Left ventricle myocardium inferior (tissue), 1 donor: ENCODE measurements around the gene KCNK10. TPM values are rescaled to one million over a fixed set of nuclear protein-coding genes. Genes with fewer than 3 reads are reported as not detected.

Source experiments
- DNase-seq: peaks from one replicate; pipeline ENCODE4 v3.0.0-alpha.2; 2020
- H3K27ac ChIP-seq: fragments of 200-600 bp; replicated peaks from 2 replicates; pipeline ENCODE4 v1.8.0; 2021
- H3K27me3 ChIP-seq: fragments of 200-600 bp; 2 replicates; pipeline ENCODE4 v1.8.0; 2021; ENCODE audit warnings: low read depth
- H3K36me3 ChIP-seq: fragments of 200-600 bp; 2 replicates; pipeline ENCODE4 v1.8.0; 2021
- H3K4me1 ChIP-seq: fragments of 200-600 bp; 2 replicates; pipeline ENCODE4 v1.8.0; 2021
- H3K4me3 ChIP-seq: fragments of 200-600 bp; 2 replicates; pipeline ENCODE4 v1.8.0; 2021; ENCODE audit warnings: mild to moderate bottlenecking, moderate library complexity
- H3K9me3 ChIP-seq: fragments of 200-600 bp; replicated peaks from 2 replicates; pipeline ENCODE4 v1.8.0; 2021
- intact Hi-C: fragments of 100-400 bp; cut with micrococcal nuclease; formaldehyde crosslinking; loops from one replicate; pipeline ENCODE4 v1.11.0; 2022
- total RNA-seq: library from RNA; stranded (reverse); fragmentation: NEBNext Ultra II Directional; extraction: Animal tissue kit (Norgen Biotek cat#: 25700); gene quantifications from one replicate; pipeline ENCODE4 v1.2.1, GENCODE V29; 2021
- TF ChIP-seq, protein P1 (sequence below): fragments of 200-600 bp; IDR thresholded peaks from 2 replicates; pipeline ENCODE4 v1.8.0; 2021; ENCODE audit warnings: antibody characterized with exemption, mild to moderate bottlenecking, borderline replicate concordance
- donor health status: DM: no; HTN: yes; CAD: no; lungs with severe emphysema.

Gene KCNK10
- total RNA-seq, 1 donor from 2014 or later, result not detected

DNA sequence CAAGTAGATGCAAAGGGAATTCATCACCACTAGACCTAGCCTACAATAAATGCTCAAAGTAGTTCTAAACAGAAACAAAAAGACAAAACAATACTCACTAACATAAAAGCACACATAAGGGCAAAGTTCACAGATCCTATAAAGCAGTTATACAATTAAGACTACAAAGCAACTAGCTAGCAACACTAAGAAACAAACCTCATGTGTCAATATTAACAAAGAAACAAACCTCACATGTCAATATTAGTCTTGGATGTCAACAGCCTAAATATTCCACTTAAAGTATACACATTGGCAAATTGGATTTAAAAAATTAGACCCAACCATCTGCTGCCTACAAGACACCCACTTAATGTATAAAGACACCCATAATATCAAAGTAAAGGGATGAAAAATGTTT lies 152.7 kb downstream of the KCNK10 start:
- Histone ChIP-seq H3K27me3 (peaks cover 28% of the 10 kb centered on the region), H3K4me3 (no peak overlapping the region), H3K9me3 (peaks cover 7% of the 10 kb centered on the region), H3K27ac (no peak overlapping the region), H3K4me1 (no peaks in the 10 kb centered on the region), H3K36me3 (no peaks in the 10 kb centered on the region)
- DNase-seq, result no peak
- intact Hi-C loops, result no loop called here
- TF ChIP-seq, protein P1, sequence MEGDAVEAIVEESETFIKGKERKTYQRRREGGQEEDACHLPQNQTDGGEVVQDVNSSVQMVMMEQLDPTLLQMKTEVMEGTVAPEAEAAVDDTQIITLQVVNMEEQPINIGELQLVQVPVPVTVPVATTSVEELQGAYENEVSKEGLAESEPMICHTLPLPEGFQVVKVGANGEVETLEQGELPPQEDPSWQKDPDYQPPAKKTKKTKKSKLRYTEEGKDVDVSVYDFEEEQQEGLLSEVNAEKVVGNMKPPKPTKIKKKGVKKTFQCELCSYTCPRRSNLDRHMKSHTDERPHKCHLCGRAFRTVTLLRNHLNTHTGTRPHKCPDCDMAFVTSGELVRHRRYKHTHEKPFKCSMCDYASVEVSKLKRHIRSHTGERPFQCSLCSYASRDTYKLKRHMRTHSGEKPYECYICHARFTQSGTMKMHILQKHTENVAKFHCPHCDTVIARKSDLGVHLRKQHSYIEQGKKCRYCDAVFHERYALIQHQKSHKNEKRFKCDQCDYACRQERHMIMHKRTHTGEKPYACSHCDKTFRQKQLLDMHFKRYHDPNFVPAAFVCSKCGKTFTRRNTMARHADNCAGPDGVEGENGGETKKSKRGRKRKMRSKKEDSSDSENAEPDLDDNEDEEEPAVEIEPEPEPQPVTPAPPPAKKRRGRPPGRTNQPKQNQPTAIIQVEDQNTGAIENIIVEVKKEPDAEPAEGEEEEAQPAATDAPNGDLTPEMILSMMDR, result no peak

DNA sequence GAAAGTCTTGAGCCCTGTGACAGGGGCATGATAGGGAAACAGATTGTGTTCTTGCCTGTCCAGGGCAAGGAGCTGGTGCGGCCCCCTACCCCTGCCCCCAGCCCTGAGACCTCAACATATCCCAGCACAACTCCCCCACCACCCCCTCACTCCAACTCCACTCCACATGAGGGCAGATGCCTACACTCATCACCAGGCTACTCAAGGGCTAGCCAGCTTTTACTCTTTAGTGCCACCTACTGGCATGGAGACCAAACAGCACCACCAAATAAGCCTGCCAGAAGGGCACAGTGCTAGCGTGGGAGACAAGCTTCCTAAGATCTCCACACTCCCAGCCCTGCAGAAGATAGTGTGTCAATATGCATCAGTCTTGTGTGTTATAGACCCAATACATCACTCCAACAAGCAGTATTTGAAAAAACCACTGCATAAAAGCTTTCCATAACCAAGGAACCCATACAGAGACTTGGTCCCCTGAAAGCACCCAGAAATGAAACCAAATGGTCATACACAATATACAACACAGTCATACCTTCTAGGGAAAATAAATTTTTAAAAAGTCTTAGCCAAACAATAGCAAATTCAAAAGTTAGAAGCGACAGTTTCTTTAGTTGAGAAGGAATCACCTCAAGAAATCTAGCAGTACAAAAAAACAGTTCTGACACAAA lies 154.4 kb downstream of the KCNK10 start:
- H3K9me3 ChIP-seq, result peaks cover 7% of the 10 kb centered on the region
- no peaks in the 10 kb centered on the region for H3K36me3 ChIP-seq
- H3K27ac ChIP-seq, result no peak overlapping the region
- TF ChIP-seq, protein P1, result peak; percentile 73
- intact Hi-C loops, result loop anchor here (10.0 kb wide), 2 partner anchors 154 to 224 kb away; no protein-coding TSS in a partner anchor
- no peaks in the 10 kb centered on the region for H3K4me1 ChIP-seq
- H3K4me3 ChIP-seq, result no peak overlapping the region
- no peak for DNase-seq
- H3K27me3 ChIP-seq, result peaks cover 39% of the 10 kb centered on the region

DNA sequence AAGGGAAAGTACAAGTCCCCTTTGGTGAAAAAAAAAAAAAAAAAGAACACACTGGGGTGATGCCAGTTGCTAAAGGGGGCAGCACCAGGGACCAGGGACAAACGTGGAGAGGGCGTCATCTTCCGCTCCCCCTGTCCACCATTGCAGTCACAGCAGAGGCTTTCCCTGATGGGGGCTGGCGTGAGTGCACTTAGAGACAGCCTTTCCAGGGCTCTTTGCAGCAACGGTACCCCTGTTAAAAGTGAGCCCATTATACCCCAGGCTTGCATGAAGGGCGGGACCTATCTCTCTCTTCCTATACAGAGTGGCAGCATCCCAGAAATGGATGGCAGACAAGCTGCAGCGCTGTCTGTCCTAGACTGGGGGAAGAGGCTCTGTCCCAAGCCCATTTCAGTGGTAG lies 155.0 kb downstream of the KCNK10 start:
- intact Hi-C loops, result loop anchor here (10.0 kb wide), 2 partner anchors 153 to 223 kb away; no protein-coding TSS in a partner anchor
- no peak for DNase-seq
- Histone ChIP-seq H3K27me3 (peaks cover 44% of the 10 kb centered on the region), H3K4me1 (no peaks in the 10 kb centered on the region), H3K4me3 (no peak overlapping the region), H3K27ac (no peak overlapping the region), H3K9me3 (peaks cover 7% of the 10 kb centered on the region), H3K36me3 (no peaks in the 10 kb centered on the region)
- TF ChIP-seq, protein P1, result no peak

DNA sequence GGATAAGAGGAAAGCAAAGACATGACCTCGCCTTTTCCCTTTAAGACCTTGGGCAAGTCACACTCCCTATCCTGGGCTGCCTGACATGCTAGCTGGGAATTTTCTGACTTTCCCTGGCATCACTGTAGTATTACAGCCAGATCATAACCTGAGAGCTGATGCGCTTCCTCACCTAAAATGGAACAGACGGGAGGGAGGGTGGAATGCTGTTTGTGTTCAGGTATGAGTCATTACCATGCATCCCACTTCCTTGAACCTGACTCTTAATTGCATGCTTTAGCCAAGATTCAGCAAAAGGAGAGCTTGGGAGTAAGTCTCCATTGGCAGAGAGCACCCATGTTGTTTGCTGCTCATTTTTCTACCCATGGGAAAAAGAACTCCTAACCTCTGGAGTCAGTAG lies 156.5 kb downstream of the KCNK10 start:
- no peak overlapping the region for H3K27ac ChIP-seq
- peaks cover 54% of the 10 kb centered on the region for H3K27me3 ChIP-seq
- DNase-seq, result no peak
- TF ChIP-seq, protein P1, result no peak
- no peaks in the 10 kb centered on the region for H3K36me3 ChIP-seq
- intact Hi-C loops, result loop anchor here (10.0 kb wide), 2 partner anchors 152 to 222 kb away; no protein-coding TSS in a partner anchor
- H3K9me3 ChIP-seq, result peaks cover 7% of the 10 kb centered on the region
- H3K4me1 ChIP-seq, result no peaks in the 10 kb centered on the region
- H3K4me3 ChIP-seq, result no peak overlapping the region

DNA sequence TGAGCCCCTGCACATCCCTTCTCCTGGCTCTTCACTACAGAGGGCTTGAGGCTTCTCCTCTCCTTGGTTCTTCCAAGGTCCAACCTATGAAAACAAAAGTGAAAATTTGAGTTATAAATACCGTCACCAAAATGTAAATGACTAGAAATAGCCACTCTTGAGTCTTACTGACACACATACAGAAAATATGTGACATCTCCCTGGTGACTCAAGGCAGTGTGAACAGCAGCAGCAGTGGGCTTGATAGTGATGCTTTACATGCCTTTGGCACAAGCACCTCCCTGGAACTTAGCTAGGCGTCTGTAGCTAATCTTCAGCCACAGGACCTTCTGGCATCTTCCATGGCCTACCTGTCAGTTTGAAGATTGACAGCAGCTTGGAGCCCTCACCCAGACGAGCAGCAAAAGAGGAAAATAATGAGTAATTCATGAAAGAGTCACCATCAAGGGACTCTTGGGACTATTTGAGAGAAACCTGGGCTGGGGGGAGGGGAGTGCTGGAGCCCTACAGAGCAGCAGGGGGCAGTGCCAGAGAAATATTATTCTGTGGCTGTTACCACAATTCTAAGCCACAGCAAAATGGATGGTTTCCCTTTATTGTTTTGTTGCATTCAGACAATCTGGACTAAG lies 158.0 kb downstream of the KCNK10 start:
- H3K4me1 ChIP-seq, result no peaks in the 10 kb centered on the region
- intact Hi-C loops, result loop anchor here (10.0 kb wide), 2 partner anchors 150 to 220 kb away; no protein-coding TSS in a partner anchor
- TF ChIP-seq, protein P1, result no peak
- H3K36me3 ChIP-seq, result no peaks in the 10 kb centered on the region
- peaks cover 7% of the 10 kb centered on the region for H3K9me3 ChIP-seq
- H3K27me3 ChIP-seq, result peaks cover 47% of the 10 kb centered on the region
- DNase-seq, result no peak
- H3K27ac ChIP-seq, result no peak overlapping the region
- no peak overlapping the region for H3K4me3 ChIP-seq
